CD14-positive monocyte (primary cell): Measurements from ENCODE around the gene ANKRD40. TPM values are rescaled to one million over a fixed set of nuclear protein-coding genes. Genes with fewer than 3 reads are reported as not detected.
A peak's percentile ranks its signal among the peaks of the same experiment; 100 is the strongest.

ENCODE experiments used
- DNase-seq, 3 donors: peaks; one replicate each; pipeline ENCODE4 v3.0.0-alpha.2; 2011 to 2022
- H2AFZ ChIP-seq: 2 replicates; pipeline ENCODE4 v1.6.0; 2012; ENCODE audit warnings: mild to moderate bottlenecking, low read depth, low read length, inconsistent platforms; ENCODE audit not compliant: insufficient read depth, poor library complexity, severe bottlenecking
- H3K27ac ChIP-seq, 2 donors: 1 replicate in 1 of 2; 2 replicates in 1 of 2; pipeline ENCODE4 v1.5.1; 2012 to 2013; ENCODE audit warnings: low read length in 2 of 2, control low read depth in 1 of 2, inconsistent platforms in 1 of 2, low read depth in 1 of 2, mild to moderate bottlenecking in 1 of 2
- H3K27me3 ChIP-seq, 2 donors: one replicate each; pipeline versions ENCODE4 v1.6.0 to v1.6.1; 2011 to 2013; ENCODE audit warnings: low read length in 2 of 2; ENCODE audit not compliant: control insufficient read depth in 2 of 2, insufficient read depth in 2 of 2
- H3K36me3 ChIP-seq, 2 donors: replicated peaks in 1 of 2; 1 replicate in 1 of 2; 2 replicates in 1 of 2; pipeline versions ENCODE4 v1.5.1 to v1.6.1; 2012 to 2013; ENCODE audit warnings: low read length in 2 of 2, control low read depth in 1 of 2, inconsistent platforms in 1 of 2, mild to moderate bottlenecking in 1 of 2; ENCODE audit not compliant: insufficient read depth in 2 of 2, control insufficient read depth in 1 of 2
- H3K4me1 ChIP-seq, 2 donors: 1 replicate in 1 of 2; 2 replicates in 1 of 2; pipeline versions ENCODE4 v1.5.1 to v1.6.1; 2012 to 2013; ENCODE audit warnings: low read length in 2 of 2, control low read depth in 1 of 2, inconsistent platforms in 1 of 2, mild to moderate bottlenecking in 1 of 2, moderate library complexity in 1 of 2; ENCODE audit not compliant: insufficient read depth in 2 of 2, control insufficient read depth in 1 of 2
- H3K4me2 ChIP-seq: replicated peaks from 2 replicates; pipeline ENCODE3; 2012; ENCODE audit warnings: low read length, moderate library complexity, mild to moderate bottlenecking; ENCODE audit not compliant: poor library complexity, severe bottlenecking; ENCODE audit errors: extremely low read depth
- H3K4me3 ChIP-seq, 3 experiments: fragments of 200-600 bp in 1 of 3; sonication (generic) in 1 of 3; replicated peaks in 1 of 3; 1 replicate in 2 of 3; 2 replicates in 1 of 3; pipeline ENCODE4 v1.5.1; 2011 to 2013; ENCODE audit warnings: low read length in 3 of 3, mild to moderate bottlenecking in 3 of 3, control low read depth in 2 of 3, low read depth in 2 of 3, inconsistent platforms in 1 of 3, moderate library complexity in 1 of 3
- H3K79me2 ChIP-seq: 2 replicates; pipeline ENCODE4 v1.6.0; 2012; ENCODE audit warnings: mild to moderate bottlenecking, control low read depth, inconsistent platforms, low read length, moderate library complexity; ENCODE audit not compliant: insufficient read depth
- H3K9ac ChIP-seq: 2 replicates; pipeline ENCODE4 v1.6.0; 2017; ENCODE audit warnings: low read length, mild to moderate bottlenecking; ENCODE audit not compliant: insufficient read depth, poor library complexity, severe bottlenecking
- H3K9me3 ChIP-seq, 2 donors: replicated peaks in 1 of 2; 1 replicate in 1 of 2; 2 replicates in 1 of 2; pipeline versions ENCODE4 v1.5.1 to v1.6.1; 2012 to 2013; ENCODE audit warnings: low read length in 2 of 2, control low read depth in 1 of 2; ENCODE audit not compliant: control insufficient read depth in 1 of 2, insufficient read depth in 1 of 2
- H4K20me1 ChIP-seq: 2 replicates; pipeline ENCODE4 v1.6.0; 2012; ENCODE audit warnings: mild to moderate bottlenecking, low read length, control low read depth, moderate library complexity; ENCODE audit not compliant: insufficient read depth
- H3K27ac Mint-ChIP-seq, 7 donors: one replicate each; pipeline ENCODE4 v1.8.0; 2020; ENCODE audit warnings: mild to moderate bottlenecking in 7 of 7, mixed read lengths in 7 of 7, moderate library complexity in 6 of 7, inconsistent platforms in 2 of 7
- H3K27me3 Mint-ChIP-seq, 3 donors: one replicate each; pipeline ENCODE4 v1.8.0; 2021 to 2022; ENCODE audit warnings: low read depth in 3 of 3, mild to moderate bottlenecking in 3 of 3, mixed read lengths in 3 of 3, moderate library complexity in 3 of 3, inconsistent platforms in 1 of 3
- H3K36me3 Mint-ChIP-seq, 2 donors: one replicate each; pipeline ENCODE4 v1.8.0; 2020; ENCODE audit warnings: mixed read lengths in 2 of 2, inconsistent platforms in 1 of 2, mild to moderate bottlenecking in 1 of 2
- H3K4me1 Mint-ChIP-seq: one replicate; pipeline ENCODE4 v1.8.0; 2020; ENCODE audit warnings: mild to moderate bottlenecking, mixed read lengths
- H3K4me3 Mint-ChIP-seq, 2 donors: one replicate each; pipeline ENCODE4 v1.8.0; 2020; ENCODE audit warnings: mild to moderate bottlenecking in 2 of 2, mixed read lengths in 2 of 2, moderate library complexity in 1 of 2
- H3K9me3 Mint-ChIP-seq, 7 donors: one replicate each; pipeline ENCODE4 v1.8.0; 2020 to 2022; ENCODE audit warnings: mixed read lengths in 7 of 7, mild to moderate bottlenecking in 6 of 7, moderate library complexity in 6 of 7, inconsistent platforms in 2 of 7
- CTCF ChIP-seq: fragments of 200-600 bp; IDR thresholded peaks from one replicate; pipeline ENCODE4 v1.8.0; 2022; ENCODE audit warnings: antibody characterized with exemption, mild to moderate bottlenecking
- WGBS: methylation state at CpG from one replicate; pipeline ENCODE4 v1.1.5; 2013; ENCODE audit warnings: missing lambda C conversion rate; ENCODE audit not compliant: insufficient coverage; 5-methylcytosine and 5-hydroxymethylcytosine counted together
- intact Hi-C, 2 donors: fragments of 100-400 bp; cut with micrococcal nuclease; formaldehyde crosslinking; loops; one replicate each; pipeline versions ENCODE4 v1.15.0 to v1.15.1; 2023
- polyA plus RNA-seq, 3 donors: library from polyadenylated mRNA; depleted of rRNA in 1 of 3; unstranded in 2 of 3; stranded (reverse) in 1 of 3; fragments of 300-500 nt in 2 of 3; fragments of >200 nt in 1 of 3; fragmentation: Illumina TruSeq in 2 of 3; gene quantifications; 1 replicate in 2 of 3; 2 replicates in 1 of 3; pipeline ENCODE4 v1.2.3, GENCODE V29; 2012 to 2021

Gene ANKRD40
- polyA plus RNA-seq, 3 donors, result 3.4 to 21.8 (median 3.4) TPM

DNA sequence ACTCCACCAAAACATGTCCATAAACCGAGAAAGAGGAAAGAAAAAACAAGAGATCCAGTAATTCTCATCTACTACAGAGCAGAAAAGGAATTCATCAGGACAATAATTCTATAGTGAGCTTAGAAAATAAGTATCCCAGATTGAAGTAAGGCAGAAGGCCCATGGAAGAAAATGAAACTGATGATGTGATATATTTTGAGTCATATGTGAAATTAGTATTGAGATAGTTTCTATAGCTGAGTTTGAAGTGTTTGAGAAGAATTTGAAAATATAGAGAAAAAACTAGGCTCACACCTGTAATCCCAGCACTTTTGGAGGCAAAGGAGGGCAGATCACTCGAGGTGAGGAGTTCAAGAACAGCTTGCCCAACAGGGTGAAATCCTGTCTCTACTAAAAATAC, 31.4 kb upstream of the ANKRD40 start:
- Histone ChIP-seq H3K79me2 (peaks cover 80% of the 10 kb centered on the region), H3K27ac (no peak overlapping the region), H3K4me3 (no peak overlapping the region), H3K27me3 (no peaks in the 10 kb centered on the region), H3K9ac (no peak overlapping the region), H3K4me1 (no peaks in the 10 kb centered on the region), H2AFZ (no peak overlapping the region), H3K36me3 (peaks cover 67 to 74% of the 10 kb centered on the region in 2 donors), H3K9me3 (no peaks in the 10 kb centered on the region), H3K4me2 (no peak overlapping the region), H4K20me1 (peaks cover 97% of the 10 kb centered on the region)
- peak overlapping the region in 2 of 7 donors; percentile 11 to 22 for H3K27ac Mint-ChIP-seq
- no peaks in the 10 kb centered on the region for H3K9me3 Mint-ChIP-seq
- intact Hi-C loops, result no loop called here
- DNase-seq, result no peak
- no peak for TF ChIP-seq CTCF
- H3K4me1 Mint-ChIP-seq, result peaks cover 6% of the 10 kb centered on the region
- no CpG with 5 or more reads among the region's 2 CpGs for WGBS
- peaks cover 57 to 75% of the 10 kb centered on the region in 2 donors for H3K36me3 Mint-ChIP-seq
- H3K4me3 Mint-ChIP-seq, result no peak overlapping the region
- H3K27me3 Mint-ChIP-seq, result no peaks in the 10 kb centered on the region

- H2AFZ ChIP-seq, result no peak overlapping the region
- 93% methylated on average over 2 of the region's 2 CpGs for WGBS
- DNase-seq, result no peak
- no peak for TF ChIP-seq CTCF
- Mint-ChIP-seq H3K36me3 (peaks cover 41 to 63% of the 10 kb centered on the region in 2 donors), H3K27ac (peak overlapping the region in 3 of 7 donors; percentile 6 to 57 (median 8)), H3K4me3 (no peak overlapping the region), H3K9me3 (no peaks in the 10 kb centered on the region), H3K4me1 (peaks cover 6% of the 10 kb centered on the region), H3K27me3 (no peaks in the 10 kb centered on the region)
- intact Hi-C loops, result no loop called here
- peaks cover 100% of the 10 kb centered on the region for H4K20me1 ChIP-seq
- no peaks in the 10 kb centered on the region for H3K9me3 ChIP-seq
- H3K4me1 ChIP-seq, result no peaks in the 10 kb centered on the region
- H3K27ac ChIP-seq, result peak overlapping the region in 1 of 2 donors; percentile 39
- H3K4me2 ChIP-seq, result no peak overlapping the region
- H3K36me3 ChIP-seq, result peaks cover 50 to 55% of the 10 kb centered on the region in 2 donors
- H3K27me3 ChIP-seq, result no peaks in the 10 kb centered on the region
- H3K79me2 ChIP-seq, result peaks cover 94% of the 10 kb centered on the region
- H3K4me3 ChIP-seq, result no peak overlapping the region
- no peak overlapping the region for H3K9ac ChIP-seq
Observed at GRCh38 chr17:50737118-50737698, 29.5 kb upstream of the ANKRD40 start.
